Trophoblast cell (in vitro differentiated cells and primary cell): Measurements from ENCODE around the gene IGF2BP3.
A peak's percentile ranks its signal among the peaks of the same experiment; 100 is the strongest.

Source experiments
- DNase-seq, 2 donors: peaks; one replicate each; pipeline ENCODE4 v3.0.0-alpha.2; 2016
- H2AFZ ChIP-seq: 2 replicates; pipeline ENCODE4 v1.6.1; 2013; ENCODE audit warnings: low read length, moderate library complexity, mild to moderate bottlenecking; ENCODE audit not compliant: insufficient read depth, poor library complexity
- H2AK5ac ChIP-seq: 2 replicates; pipeline ENCODE4 v1.6.1; 2013; ENCODE audit warnings: mild to moderate bottlenecking, low read length
- H2BK120ac ChIP-seq: 2 replicates; pipeline ENCODE4 v1.6.1; 2013; ENCODE audit warnings: low read length, mild to moderate bottlenecking, moderate library complexity; ENCODE audit not compliant: insufficient read depth, poor library complexity
- H2BK12ac ChIP-seq: 2 replicates; pipeline ENCODE4 v1.6.1; 2013; ENCODE audit warnings: mild to moderate bottlenecking, low read length, moderate library complexity
- H2BK5ac ChIP-seq: 2 replicates; pipeline ENCODE4 v1.6.1; 2013; ENCODE audit warnings: low read length, low read depth, moderate library complexity, mild to moderate bottlenecking; ENCODE audit not compliant: poor library complexity
- H3K14ac ChIP-seq: 2 replicates; pipeline ENCODE4 v1.6.1; 2013; ENCODE audit warnings: mild to moderate bottlenecking, low read length
- H3K18ac ChIP-seq: 2 replicates; pipeline ENCODE4 v1.6.1; 2013; ENCODE audit warnings: mild to moderate bottlenecking, low read length
- H3K23ac ChIP-seq: 2 replicates; pipeline ENCODE4 v1.6.1; 2013; ENCODE audit warnings: low read length
- H3K27ac ChIP-seq: 2 replicates; pipeline ENCODE4 v1.5.1; 2013; ENCODE audit warnings: low read depth, mild to moderate bottlenecking, inconsistent platforms, low read length, moderate library complexity
- H3K27me3 ChIP-seq: 2 replicates; pipeline ENCODE4 v1.6.1; 2013; ENCODE audit warnings: inconsistent platforms, mild to moderate bottlenecking, low read length, moderate library complexity; ENCODE audit not compliant: insufficient read depth
- H3K36me3 ChIP-seq, 2 experiments: 1 replicate in 1 of 2; 2 replicates in 1 of 2; pipeline ENCODE4 v1.6.1; 2013; ENCODE audit warnings: low read length in 2 of 2, mild to moderate bottlenecking in 2 of 2, moderate library complexity in 1 of 2; ENCODE audit not compliant: insufficient read depth in 2 of 2, control insufficient read depth in 1 of 2
- H3K4ac ChIP-seq: 2 replicates; pipeline ENCODE4 v1.6.1; 2013; ENCODE audit warnings: low read depth, mild to moderate bottlenecking, low read length, moderate library complexity
- H3K4me1 ChIP-seq, 2 experiments: 1 replicate in 1 of 2; 2 replicates in 1 of 2; pipeline ENCODE4 v1.6.1; 2013; ENCODE audit warnings: low read length in 2 of 2, mild to moderate bottlenecking in 2 of 2, moderate library complexity in 1 of 2; ENCODE audit not compliant: insufficient read depth in 2 of 2, control insufficient read depth in 1 of 2
- H3K4me2 ChIP-seq: 2 replicates; pipeline ENCODE4 v1.6.1; 2013; ENCODE audit warnings: inconsistent platforms, mild to moderate bottlenecking, low read length, moderate library complexity
- H3K4me3 ChIP-seq: 2 replicates; pipeline ENCODE4 v1.5.1; 2013; ENCODE audit warnings: mild to moderate bottlenecking, low read depth, low read length, inconsistent platforms
- H3K79me1 ChIP-seq: one replicate; pipeline ENCODE4 v1.6.1; 2013; ENCODE audit warnings: low read length
- H3K79me2 ChIP-seq: 2 replicates; pipeline ENCODE4 v1.6.1; 2013; ENCODE audit warnings: low read length, mild to moderate bottlenecking; ENCODE audit not compliant: control insufficient read depth, insufficient read depth, poor library complexity
- H3K9ac ChIP-seq: 2 replicates; pipeline ENCODE4 v1.6.1; 2013; ENCODE audit warnings: mild to moderate bottlenecking, low read length
- H3K9me3 ChIP-seq: 2 replicates; pipeline ENCODE4 v1.6.1; 2013; ENCODE audit warnings: low read depth, mild to moderate bottlenecking, control low read depth, inconsistent platforms, low read length; ENCODE audit not compliant: insufficient read depth
- H4K12ac ChIP-seq: 2 replicates; pipeline ENCODE4 v1.6.1; 2013; ENCODE audit warnings: low read depth, mild to moderate bottlenecking, low read length, moderate library complexity
- H4K8ac ChIP-seq: 2 replicates; pipeline ENCODE4 v1.6.1; 2013; ENCODE audit warnings: low read depth, mild to moderate bottlenecking, low read length, moderate library complexity
- H4K91ac ChIP-seq: one replicate; pipeline ENCODE4 v1.6.1; 2013; ENCODE audit warnings: low read depth, mild to moderate bottlenecking, low read length, moderate library complexity
- WGBS: extraction: QIAGEN DNeasy Blood & Tissue Kit; methylation state at CpG from one replicate; pipeline ENCODE4 v1.1.7; 2013; ENCODE audit warnings: missing lambda C conversion rate; ENCODE audit not compliant: insufficient read length, insufficient coverage; ENCODE audit errors: extremely low coverage; 5-methylcytosine and 5-hydroxymethylcytosine counted together

Gene IGF2BP3

GRCh38 chr7:23273141-23273599 lies 197.1 kb downstream of the IGF2BP3 start:
- Histone ChIP-seq H4K8ac (no peak overlapping the region), H2BK5ac (no peak overlapping the region), H3K9me3 (peaks cover 2% of the 10 kb centered on the region), H3K4ac (no peak overlapping the region), H2AK5ac (no peak overlapping the region), H3K4me3 (no peak overlapping the region), H3K27me3 (no peaks in the 10 kb centered on the region), H2BK120ac (no peak overlapping the region), H3K18ac (no peak overlapping the region), H4K12ac (no peak overlapping the region), H3K36me3 (no peaks in the 10 kb centered on the region), H4K91ac (no peak overlapping the region), H3K27ac (no peak overlapping the region), H3K9ac (no peak overlapping the region), H3K4me2 (no peak overlapping the region), H3K23ac (no peak overlapping the region), H3K14ac (no peak overlapping the region), H3K79me2 (no peaks in the 10 kb centered on the region), H3K4me1 (no peaks in the 10 kb centered on the region), H3K79me1 (no peaks in the 10 kb centered on the region), H2BK12ac (no peak overlapping the region), H2AFZ (no peak overlapping the region)
- peak; percentile 93 to 94 for DNase-seq
- WGBS: no CpG with 5 or more reads among the region's 11 CpGs

GRCh38 chr7:23272275-23272674 lies 198.0 kb downstream of the IGF2BP3 start:
- H3K36me3 ChIP-seq: no peaks in the 10 kb centered on the region
- H2BK5ac ChIP-seq: no peak overlapping the region
- WGBS: no CpG with 5 or more reads among the region's 2 CpGs
- H3K14ac ChIP-seq: no peak overlapping the region
- H2BK120ac ChIP-seq: no peak overlapping the region
- H4K91ac ChIP-seq: no peak overlapping the region
- no peak for DNase-seq
- no peak overlapping the region for H3K27ac ChIP-seq
- H3K4ac ChIP-seq: no peak overlapping the region
- H3K9ac ChIP-seq: no peak overlapping the region
- no peak overlapping the region for H2AK5ac ChIP-seq
- no peak overlapping the region for H2BK12ac ChIP-seq
- no peak overlapping the region for H3K23ac ChIP-seq
- H4K12ac ChIP-seq: no peak overlapping the region
- no peaks in the 10 kb centered on the region for H3K79me2 ChIP-seq
- no peak overlapping the region for H3K4me2 ChIP-seq
- no peaks in the 10 kb centered on the region for H3K27me3 ChIP-seq
- H3K4me1 ChIP-seq: no peaks in the 10 kb centered on the region
- no peak overlapping the region for H4K8ac ChIP-seq
- no peaks in the 10 kb centered on the region for H3K79me1 ChIP-seq
- H2AFZ ChIP-seq: no peak overlapping the region
- no peak overlapping the region for H3K4me3 ChIP-seq
- no peak overlapping the region for H3K18ac ChIP-seq
- peaks cover 2% of the 10 kb centered on the region for H3K9me3 ChIP-seq

- H3K79me2 ChIP-seq: no peaks in the 10 kb centered on the region
- WGBS: no CpG with 5 or more reads among the region's 4 CpGs
- no peak overlapping the region for H3K27ac ChIP-seq
These were observed 201.5 kb downstream of the IGF2BP3 start for GRCh38 chr7:23268746-23269145.

GRCh38 chr7:23268167-23268566 lies 202.1 kb downstream of the IGF2BP3 start:
- Histone ChIP-seq H3K4me3 (no peak overlapping the region), H3K4me1 (no peaks in the 10 kb centered on the region), H3K9me3 (peaks cover 4% of the 10 kb centered on the region), H3K4me2 (no peak overlapping the region), H3K9ac (no peak overlapping the region), H3K27ac (no peak overlapping the region), H4K91ac (no peak overlapping the region), H3K27me3 (no peaks in the 10 kb centered on the region), H3K36me3 (no peaks in the 10 kb centered on the region), H2BK5ac (no peak overlapping the region), H4K12ac (no peak overlapping the region), H3K23ac (no peak overlapping the region), H3K14ac (no peak overlapping the region), H2AK5ac (no peak overlapping the region), H3K18ac (no peak overlapping the region), H3K79me1 (no peaks in the 10 kb centered on the region), H3K4ac (no peak overlapping the region), H2BK120ac (no peak overlapping the region), H2BK12ac (no peak overlapping the region), H4K8ac (no peak overlapping the region), H3K79me2 (no peaks in the 10 kb centered on the region), H2AFZ (no peak overlapping the region)
- WGBS: no CpG with 5 or more reads among the region's 2 CpGs
- DNase-seq: no peak

More at GRCh38 chr7:23268746-23269145, 201.5 kb downstream of the IGF2BP3 start:
- Histone ChIP-seq H4K12ac (no peak overlapping the region), H2BK120ac (no peak overlapping the region), H3K4me2 (no peak overlapping the region), H3K23ac (no peak overlapping the region), H3K36me3 (no peaks in the 10 kb centered on the region), H3K79me1 (no peaks in the 10 kb centered on the region), H4K8ac (no peak overlapping the region), H2AK5ac (no peak overlapping the region), H3K9ac (no peak overlapping the region), H3K9me3 (peaks cover 4% of the 10 kb centered on the region), H3K4ac (no peak overlapping the region), H4K91ac (no peak overlapping the region), H3K18ac (no peak overlapping the region), H2BK12ac (no peak overlapping the region), H3K27me3 (no peaks in the 10 kb centered on the region), H3K4me3 (no peak overlapping the region), H2BK5ac (no peak overlapping the region), H3K4me1 (no peaks in the 10 kb centered on the region), H2AFZ (no peak overlapping the region), H3K14ac (no peak overlapping the region)
- no peak for DNase-seq
